ENCODE data around the gene PLEKHM3. TPM values are rescaled to one million over a fixed set of nuclear protein-coding genes. Genes with fewer than 3 reads are reported as not detected.

PLEKHM3 gene
- total RNA-seq, 1 donor from 2014 or later: 6.8 TPM

DNA sequence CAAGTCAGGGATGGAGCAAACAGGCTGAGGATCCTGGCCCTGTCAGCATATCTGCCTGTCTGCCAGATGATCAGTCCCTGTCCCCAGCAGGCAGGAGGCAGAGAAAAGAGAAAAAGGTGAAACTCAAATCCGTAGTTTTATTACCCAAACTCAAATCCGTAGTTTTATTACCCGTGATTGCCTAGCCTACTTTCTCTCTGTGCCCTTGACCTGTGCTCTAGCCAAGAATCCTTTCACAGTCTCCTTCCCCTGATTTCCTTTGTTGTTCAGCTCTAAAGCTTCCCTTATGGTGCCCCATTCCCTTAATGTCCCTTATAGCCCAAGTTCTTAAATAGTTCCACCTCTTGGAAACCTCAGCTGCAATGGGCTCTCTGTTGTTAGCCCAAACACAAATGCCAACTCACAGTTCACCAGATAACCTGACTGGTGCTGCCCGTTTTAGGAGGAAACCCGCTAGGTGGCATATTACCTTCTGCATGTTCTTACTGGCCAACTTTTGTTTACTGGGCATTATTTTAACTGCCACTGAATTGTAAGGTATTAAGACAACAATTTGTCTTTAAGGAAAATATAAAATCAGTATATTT, 130.0 kb downstream of the PLEKHM3 start:
- H3K4me1 Mint-ChIP-seq: peaks cover 32% of the 10 kb centered on the region
- H3K9me3 Mint-ChIP-seq: no peaks in the 10 kb centered on the region
- H3K36me3 Mint-ChIP-seq (ENCODE audit: low read depth): no peaks in the 10 kb centered on the region
- H3K27ac Mint-ChIP-seq (ENCODE audit: unreplicated experiment): no peak overlapping the region
- no peak for TF ChIP-seq CTCF (conservative IDR thresholded peaks at IDR 0.05)
- H3K4me3 Mint-ChIP-seq: no peak overlapping the region
- H3K27me3 Mint-ChIP-seq (ENCODE audit: low read depth): peaks cover 4% of the 10 kb centered on the region
- no peak for DNase-seq (ENCODE audit: low read depth, low spot score)

- DNase-seq (ENCODE audit: low read depth, low spot score): no peak
- no peak for TF ChIP-seq CTCF (conservative IDR thresholded peaks at IDR 0.05)
- Mint-ChIP-seq H3K4me1 (peaks cover 30% of the 10 kb centered on the region), H3K27ac (ENCODE audit: unreplicated experiment) (no peak overlapping the region), H3K27me3 (ENCODE audit: low read depth) (peaks cover 4% of the 10 kb centered on the region), H3K36me3 (ENCODE audit: low read depth) (no peaks in the 10 kb centered on the region), H3K4me3 (no peak overlapping the region), H3K9me3 (no peaks in the 10 kb centered on the region)
Observed at GRCh38 chr2:207892716-207893402, 132.5 kb downstream of the PLEKHM3 start.

DNA sequence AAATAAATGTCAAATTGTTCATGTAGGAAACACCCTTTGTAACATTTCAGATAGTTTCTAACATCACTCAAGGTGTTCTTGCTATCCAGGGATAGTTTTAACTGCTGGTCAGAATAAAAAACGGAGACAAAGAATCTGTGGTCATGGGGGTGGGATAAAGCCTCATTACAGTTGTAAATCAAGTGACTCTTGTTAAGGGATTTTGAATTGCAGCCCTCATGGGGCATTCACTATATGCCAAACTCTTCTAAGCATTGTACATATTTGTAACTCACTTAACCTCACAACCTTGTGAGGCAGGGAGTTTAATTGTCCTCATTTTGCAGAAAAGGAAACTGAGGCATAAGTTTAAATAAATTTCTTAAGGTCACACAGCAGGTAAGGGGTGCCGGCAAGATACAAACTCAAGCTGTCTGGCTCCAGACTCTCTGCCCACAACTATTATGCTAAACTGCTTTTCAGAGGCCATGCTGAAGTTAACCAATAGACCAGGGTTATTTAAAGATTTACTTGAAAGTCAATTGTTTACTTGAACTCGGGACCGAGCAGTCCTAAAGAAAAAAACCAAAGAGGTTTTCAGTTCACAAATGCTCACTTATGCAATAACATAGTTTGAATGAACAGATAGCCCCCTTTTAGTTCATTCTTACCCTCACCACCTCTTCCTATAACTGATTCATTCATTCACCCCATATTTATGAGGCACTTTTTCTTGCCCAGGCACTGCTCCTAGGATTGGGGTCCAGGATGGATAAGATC, 134.1 kb downstream of the PLEKHM3 start:
- H3K9me3 Mint-ChIP-seq: no peaks in the 10 kb centered on the region
- TF ChIP-seq CTCF (conservative IDR thresholded peaks at IDR 0.05): no peak
- H3K4me1 Mint-ChIP-seq: peaks cover 23% of the 10 kb centered on the region
- no peak for DNase-seq (ENCODE audit: low read depth, low spot score)
- H3K36me3 Mint-ChIP-seq (ENCODE audit: low read depth): no peaks in the 10 kb centered on the region
- peaks cover 4% of the 10 kb centered on the region for H3K27me3 Mint-ChIP-seq (ENCODE audit: low read depth)
- H3K4me3 Mint-ChIP-seq: no peak overlapping the region
- no peak overlapping the region for H3K27ac Mint-ChIP-seq (ENCODE audit: unreplicated experiment)

GRCh38 chr2:207887500-207887899, 137.8 kb downstream of the PLEKHM3 start:
- no peak for TF ChIP-seq CTCF (conservative IDR thresholded peaks at IDR 0.05)
- no peak for DNase-seq (ENCODE audit: low read depth, low spot score)
- Mint-ChIP-seq H3K4me1 (peaks cover 12% of the 10 kb centered on the region), H3K4me3 (no peak overlapping the region), H3K27me3 (ENCODE audit: low read depth) (peaks cover 2% of the 10 kb centered on the region), H3K36me3 (ENCODE audit: low read depth) (no peaks in the 10 kb centered on the region), H3K9me3 (no peaks in the 10 kb centered on the region), H3K27ac (ENCODE audit: unreplicated experiment) (no peak overlapping the region)

DNA sequence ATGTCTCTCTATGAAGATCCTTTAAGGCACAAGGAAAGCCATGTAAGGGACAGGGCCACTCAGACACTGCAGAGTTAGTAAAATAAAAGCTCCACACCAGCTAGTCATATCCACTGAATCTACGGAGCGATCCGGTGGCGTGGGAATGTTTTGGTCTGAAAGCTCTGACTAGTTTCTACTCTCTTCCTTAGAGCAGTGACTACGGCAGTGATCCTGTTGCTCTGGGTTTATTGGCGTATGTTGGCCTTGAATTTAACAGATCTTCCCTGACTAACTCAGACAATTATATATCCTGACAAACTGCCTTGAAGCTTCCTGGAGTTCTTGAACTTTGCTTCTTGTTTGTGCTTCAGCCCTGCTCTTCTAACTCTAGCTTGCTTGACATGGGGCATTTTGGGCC, 140.3 kb downstream of the PLEKHM3 start:
- H3K27ac Mint-ChIP-seq (ENCODE audit: unreplicated experiment): no peak overlapping the region
- no peak for TF ChIP-seq CTCF (conservative IDR thresholded peaks at IDR 0.05)
- peaks cover 12% of the 10 kb centered on the region for H3K4me1 Mint-ChIP-seq
- no peak for DNase-seq (ENCODE audit: low read depth, low spot score)
- no peaks in the 10 kb centered on the region for H3K27me3 Mint-ChIP-seq (ENCODE audit: low read depth)
- no peaks in the 10 kb centered on the region for H3K36me3 Mint-ChIP-seq (ENCODE audit: low read depth)
- H3K4me3 Mint-ChIP-seq: no peak overlapping the region
- H3K9me3 Mint-ChIP-seq: no peaks in the 10 kb centered on the region

All from neural crest cell (in vitro differentiated cells).